ENCODE data around the gene PROM2.

PROM2 gene

GRCh38 chr2:95270541-95271081 lies 3.6 kb upstream of the PROM2 start:
- Histone ChIP-seq H3K4me3 (replicated peaks; ENCODE audit: low read depth, low read length) (no peak overlapping the region), H3K27me3 (replicated peaks; ENCODE audit: control insufficient read depth, insufficient read depth, low read length) (peaks cover under 1% of the 10 kb centered on the region; the same call in 1 of the 2 replicates), H3K36me3 (ENCODE audit: control insufficient read depth, insufficient read depth, low read length) (no peaks in the 10 kb centered on the region)
- TF ChIP-seq CTCF (IDR thresholded peaks at IDR 0.05; ENCODE audit: insufficient read depth, low read length, poor library complexity, severe bottlenecking): no peak
- no peak for DNase-seq (ENCODE audit: extremely low read depth, insufficient read length)

DNA sequence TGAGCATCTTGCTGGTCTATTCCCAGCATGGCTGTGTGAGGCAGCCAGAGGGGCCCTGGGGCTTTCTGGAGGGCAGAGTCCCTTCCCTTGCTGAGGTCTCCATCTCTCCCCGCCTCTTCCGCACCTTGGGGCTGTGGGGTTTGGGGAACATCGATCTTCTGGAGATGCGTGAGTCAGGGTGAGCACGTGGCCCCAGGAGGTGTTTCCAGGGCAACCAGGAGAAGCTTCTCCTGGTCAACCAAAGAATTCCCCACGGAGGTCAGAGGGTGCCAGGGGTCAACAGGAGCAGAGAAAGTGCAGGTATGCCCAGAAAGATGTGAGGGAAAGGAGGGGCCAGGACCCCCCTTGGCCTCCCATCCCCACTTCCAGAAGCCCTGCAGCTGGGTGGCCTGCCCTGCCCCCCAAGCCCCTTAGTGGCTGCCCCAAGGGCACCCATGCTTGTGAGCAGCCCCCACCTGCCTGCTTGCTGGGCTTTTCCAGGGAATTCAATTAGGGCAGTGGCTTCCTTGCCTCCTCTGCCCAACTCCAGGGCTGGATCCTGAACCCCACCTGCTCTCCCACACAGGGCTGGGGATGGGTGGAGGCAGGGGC lies 2.8 kb upstream of the PROM2 start:
- H3K27me3 ChIP-seq (replicated peaks; ENCODE audit: control insufficient read depth, insufficient read depth, low read length): no peaks in the 10 kb centered on the region; the same call in 1 of the 2 replicates
- no peak overlapping the region for H3K4me3 ChIP-seq (replicated peaks; ENCODE audit: low read depth, low read length)
- no peaks in the 10 kb centered on the region for H3K36me3 ChIP-seq (ENCODE audit: control insufficient read depth, insufficient read depth, low read length)
- no peak for DNase-seq (ENCODE audit: extremely low read depth, insufficient read length)
- TF ChIP-seq CTCF (IDR thresholded peaks at IDR 0.05; ENCODE audit: insufficient read depth, low read length, poor library complexity, severe bottlenecking): no peak

DNA sequence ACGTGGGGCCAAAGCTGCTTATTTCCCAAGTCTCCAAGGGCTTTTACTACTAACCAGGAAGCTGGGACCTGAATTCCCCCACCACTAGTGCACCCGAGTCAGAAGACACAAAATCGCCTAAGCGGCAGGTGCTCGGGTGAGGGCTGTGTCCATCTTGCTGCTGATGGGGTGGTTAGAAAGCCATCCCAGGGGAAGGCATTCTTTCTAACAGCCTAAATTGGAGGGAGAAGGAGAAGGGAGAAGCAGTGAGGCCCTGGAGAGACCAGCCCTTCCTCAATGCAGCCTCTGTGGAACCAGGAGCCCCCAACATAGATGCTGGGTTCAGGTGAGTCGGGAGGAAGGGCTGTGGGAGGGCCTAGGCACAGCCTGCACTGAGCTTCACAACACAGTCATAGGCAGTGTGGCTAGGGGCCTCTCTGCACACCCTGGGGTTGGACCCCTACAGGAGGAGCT lies 1.9 kb upstream of the PROM2 start:
- Histone ChIP-seq H3K36me3 (ENCODE audit: control insufficient read depth, insufficient read depth, low read length) (no peaks in the 10 kb centered on the region), H3K27me3 (replicated peaks; ENCODE audit: control insufficient read depth, insufficient read depth, low read length) (no peaks in the 10 kb centered on the region; the same call in 1 of the 2 replicates), H3K4me3 (replicated peaks; ENCODE audit: low read depth, low read length) (no peak overlapping the region)
- TF ChIP-seq CTCF (IDR thresholded peaks at IDR 0.05; ENCODE audit: insufficient read depth, low read length, poor library complexity, severe bottlenecking): no peak
- no peak for DNase-seq (ENCODE audit: extremely low read depth, insufficient read length)

DNA sequence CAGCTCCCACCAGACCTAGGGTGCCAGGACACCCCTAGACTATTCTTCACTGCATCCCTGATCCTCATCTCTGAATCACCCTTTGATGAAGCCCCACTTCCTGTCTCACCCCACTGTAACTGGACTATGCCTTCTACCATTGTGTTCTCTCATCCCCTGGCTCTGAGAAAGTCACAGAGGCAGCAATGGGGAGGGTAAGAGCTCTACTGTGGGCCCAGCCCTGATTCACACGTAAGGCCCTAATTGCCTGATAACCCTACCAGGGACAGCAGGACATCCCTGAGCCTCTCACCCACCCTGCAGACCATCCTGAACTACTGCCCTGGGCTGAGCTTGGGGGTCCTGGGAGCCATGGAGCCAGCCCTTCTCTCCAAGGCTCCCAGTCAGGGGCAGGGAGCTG lies 1.5 kb upstream of the PROM2 start:
- no peaks in the 10 kb centered on the region; the same call in 1 of the 2 replicates for H3K27me3 ChIP-seq (replicated peaks; ENCODE audit: control insufficient read depth, insufficient read depth, low read length)
- no peak for TF ChIP-seq CTCF (IDR thresholded peaks at IDR 0.05; ENCODE audit: insufficient read depth, low read length, poor library complexity, severe bottlenecking)
- no peaks in the 10 kb centered on the region for H3K36me3 ChIP-seq (ENCODE audit: control insufficient read depth, insufficient read depth, low read length)
- DNase-seq (ENCODE audit: extremely low read depth, insufficient read length): no peak
- no peak overlapping the region for H3K4me3 ChIP-seq (replicated peaks; ENCODE audit: low read depth, low read length)

GRCh38 chr2:95273566-95274290 lies 521 bp upstream of the PROM2 start:
- no peak overlapping the region for H3K4me3 ChIP-seq (replicated peaks; ENCODE audit: low read depth, low read length)
- TF ChIP-seq CTCF (IDR thresholded peaks at IDR 0.05; ENCODE audit: insufficient read depth, low read length, poor library complexity, severe bottlenecking): no peak
- H3K27me3 ChIP-seq (replicated peaks; ENCODE audit: control insufficient read depth, insufficient read depth, low read length): no peaks in the 10 kb centered on the region; the same call in 1 of the 2 replicates
- no peak for DNase-seq (ENCODE audit: extremely low read depth, insufficient read length)
- no peaks in the 10 kb centered on the region for H3K36me3 ChIP-seq (ENCODE audit: control insufficient read depth, insufficient read depth, low read length)
